Endothelial cell (in vitro differentiated cells): ENCODE results near the gene CHAD. TPM values are rescaled to one million over a fixed set of nuclear protein-coding genes. Genes with fewer than 3 reads are reported as not detected.

ENCODE experiments used
- DNase-seq: peaks from one replicate; pipeline ENCODE4 v3.0.0; 2021; ENCODE audit warnings: low spot score
- H3K27ac Mint-ChIP-seq: one replicate; pipeline ENCODE4 v1.8.0; 2021; ENCODE audit warnings: mixed read lengths, inconsistent platforms; ENCODE audit not compliant: unreplicated experiment
- H3K27me3 Mint-ChIP-seq: one replicate; pipeline ENCODE4 v1.8.0; 2021; ENCODE audit warnings: mild to moderate bottlenecking, moderate library complexity, mixed read lengths, inconsistent platforms; ENCODE audit not compliant: unreplicated experiment
- H3K36me3 Mint-ChIP-seq: one replicate; pipeline ENCODE4 v1.8.0; 2021; ENCODE audit warnings: mild to moderate bottlenecking, low read depth, mixed read lengths, inconsistent platforms; ENCODE audit not compliant: unreplicated experiment
- H3K4me1 Mint-ChIP-seq: one replicate; pipeline ENCODE4 v1.8.0; 2021; ENCODE audit warnings: mild to moderate bottlenecking, mixed read lengths, inconsistent platforms; ENCODE audit not compliant: unreplicated experiment
- H3K4me3 Mint-ChIP-seq: one replicate; pipeline ENCODE4 v1.8.0; 2021; ENCODE audit warnings: mild to moderate bottlenecking, mixed read lengths, inconsistent platforms; ENCODE audit not compliant: unreplicated experiment
- H3K9me3 Mint-ChIP-seq: one replicate; pipeline ENCODE4 v1.8.0; 2021; ENCODE audit warnings: mixed read lengths, inconsistent platforms; ENCODE audit not compliant: unreplicated experiment
- CTCF ChIP-seq: fragments of 200-600 bp; sonication (generic); IDR thresholded peaks from one replicate; pipeline ENCODE4 v1.5.0; 2021; ENCODE audit warnings: antibody characterized with exemption; ENCODE audit not compliant: unreplicated experiment
- total RNA-seq: library from RNA; stranded (reverse); fragmentation: NEBNext Ultra II Directional; extraction: Animal tissue kit (Norgen Biotek cat#: 25700); gene quantifications from one replicate; pipeline ENCODE4 v1.2.1, GENCODE V29; 2021; ENCODE audit not compliant: unreplicated experiment

Gene CHAD
- total RNA-seq, 1 donor from 2014 or later, result not detected

- Mint-ChIP-seq H3K27ac (no peak overlapping the region), H3K36me3 (peaks cover 28% of the 10 kb centered on the region), H3K4me1 (peaks cover 5% of the 10 kb centered on the region), H3K9me3 (no peaks in the 10 kb centered on the region), H3K27me3 (peaks cover 26% of the 10 kb centered on the region), H3K4me3 (no peak overlapping the region)
- no peak for DNase-seq
- no peak for TF ChIP-seq CTCF
Observed at GRCh38 chr17:50469671-50470305, 1.1 kb upstream of the CHAD start.

DNA sequence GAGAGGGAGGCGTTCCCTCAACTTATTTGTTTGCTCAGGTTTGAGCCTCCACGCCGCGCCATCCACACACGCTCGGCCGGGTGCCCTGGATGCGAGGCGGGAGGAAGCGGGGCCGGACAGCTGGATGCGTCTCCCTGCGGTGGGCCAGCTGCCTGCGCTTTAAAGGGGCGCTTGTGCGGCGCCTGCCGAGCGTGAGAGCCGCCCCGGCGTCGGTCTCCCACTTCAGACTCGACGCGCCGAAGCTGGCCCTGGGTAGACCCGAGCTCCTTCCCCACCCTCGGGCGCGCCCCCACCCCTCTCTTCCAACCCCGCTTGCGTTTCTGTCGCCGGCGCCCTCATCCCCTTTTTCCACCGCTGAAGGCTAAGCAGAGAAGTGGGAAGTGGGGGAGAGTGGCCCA lies 527 bp upstream of the CHAD start:
- H3K9me3 Mint-ChIP-seq, result no peaks in the 10 kb centered on the region
- H3K27ac Mint-ChIP-seq, result no peak overlapping the region
- TF ChIP-seq CTCF, result no peak
- no peak for DNase-seq
- H3K36me3 Mint-ChIP-seq, result peaks cover 28% of the 10 kb centered on the region
- peaks cover 5% of the 10 kb centered on the region for H3K4me1 Mint-ChIP-seq
- peaks cover 26% of the 10 kb centered on the region for H3K27me3 Mint-ChIP-seq
- H3K4me3 Mint-ChIP-seq, result no peak overlapping the region

- DNase-seq, result no peak
- no peak overlapping the region for H3K27ac Mint-ChIP-seq
- H3K4me3 Mint-ChIP-seq, result peak overlapping the region; percentile 25
- H3K9me3 Mint-ChIP-seq, result no peaks in the 10 kb centered on the region
- H3K27me3 Mint-ChIP-seq, result peaks cover 23% of the 10 kb centered on the region
- no peak for TF ChIP-seq CTCF
- H3K36me3 Mint-ChIP-seq, result peaks cover 16% of the 10 kb centered on the region
- H3K4me1 Mint-ChIP-seq, result peaks cover 5% of the 10 kb centered on the region
Observed at GRCh38 chr17:50467855-50468303, 801 bp downstream of the CHAD start.

GRCh38 chr17:50467114-50467854 lies 1.4 kb downstream of the CHAD start:
- no peak for TF ChIP-seq CTCF
- H3K27me3 Mint-ChIP-seq, result peaks cover 22% of the 10 kb centered on the region
- DNase-seq, result no peak
- no peaks in the 10 kb centered on the region for H3K9me3 Mint-ChIP-seq
- peak overlapping the region; percentile 25 for H3K4me3 Mint-ChIP-seq
- H3K36me3 Mint-ChIP-seq, result peaks cover 11% of the 10 kb centered on the region
- H3K27ac Mint-ChIP-seq, result no peak overlapping the region
- H3K4me1 Mint-ChIP-seq, result peaks cover 5% of the 10 kb centered on the region
